ENCODE results near the gene PIGQ.
A peak's percentile ranks its signal among the peaks of the same experiment; 100 is the strongest.

The PIGQ gene

DNA sequence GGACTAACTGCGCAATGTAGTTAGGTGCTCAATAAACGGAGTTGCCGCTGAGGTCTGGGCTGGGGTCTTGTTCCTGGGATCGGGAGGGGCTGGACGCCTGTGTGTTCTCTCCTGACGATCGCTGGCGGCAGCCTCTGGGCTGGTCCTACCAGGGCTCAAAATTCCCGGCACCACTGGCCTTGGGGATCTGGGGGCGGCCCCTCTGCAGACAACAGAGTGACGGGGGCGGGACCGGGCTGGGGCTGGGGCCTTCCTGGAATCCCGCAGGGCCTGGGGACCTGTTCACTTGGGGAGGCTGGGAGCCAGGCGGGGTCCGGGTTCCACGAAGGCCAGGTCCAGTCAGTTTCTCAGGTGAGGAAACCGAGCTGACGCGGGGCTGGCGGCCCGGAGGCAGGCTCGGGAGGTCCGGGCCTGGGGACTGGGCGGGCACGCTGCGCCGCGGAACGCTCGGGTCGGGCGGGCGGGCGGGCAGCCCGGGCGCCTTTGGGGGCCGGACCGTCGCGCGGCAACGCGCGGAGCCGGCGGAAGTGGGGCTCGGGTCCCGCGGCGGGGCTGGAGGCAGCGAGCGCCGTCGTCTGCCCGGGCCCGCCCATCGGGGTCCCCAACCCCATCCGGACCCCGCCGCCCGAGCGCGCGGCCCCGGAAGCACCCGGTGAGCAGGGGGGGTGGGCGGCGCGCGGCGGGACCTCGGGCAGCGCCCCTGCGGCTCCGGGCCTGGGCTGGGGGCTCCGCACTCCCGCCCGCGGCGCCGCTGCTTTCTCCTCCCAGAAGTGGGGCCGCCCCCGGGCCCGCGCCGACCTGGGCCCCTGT, at the start of gene PIGQ:
Gene PIGQ, plus strand, starts transcription at position 524 of the 810 bp plus-strand sequence. CDS start 4,107 bp downstream, outside the sequence.
- DNase-seq (ENCODE audit: low read depth in 2 of 2) = peak; percentile 47 to 61

DNA sequence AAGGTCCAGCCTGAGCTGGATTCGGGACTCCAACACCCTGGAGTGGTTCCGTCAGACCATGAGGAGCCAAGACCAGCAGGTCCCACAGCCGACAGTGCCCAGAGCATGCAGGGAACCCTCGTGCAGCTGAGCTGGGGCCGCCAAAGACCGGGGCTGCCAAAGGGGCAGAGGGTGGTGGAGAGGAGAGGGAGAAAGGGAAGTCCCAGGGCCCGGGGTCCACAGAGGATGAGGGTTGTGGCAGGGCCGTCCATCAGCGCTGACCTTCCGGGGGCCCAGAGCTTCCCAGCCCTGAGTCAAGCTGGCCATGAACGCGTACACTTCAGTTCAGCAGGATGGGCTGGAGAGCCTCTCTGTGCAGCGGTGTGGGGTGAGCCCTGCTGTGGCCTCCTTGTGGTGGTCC, 48.9 kb upstream of the PIGQ start:
- DNase-seq (ENCODE audit: low read depth in 2 of 2) = no peak

- DNase-seq (ENCODE audit: low read depth in 2 of 2) = no peak
Measured at GRCh38 chr16:521381-522210, 48.2 kb upstream of the PIGQ start.

GRCh38 chr16:522320-523096, 47.3 kb upstream of the PIGQ start:
- DNase-seq (ENCODE audit: low read depth in 2 of 2) = no peak

- DNase-seq (ENCODE audit: low read depth in 2 of 2) = no peak
Measured at GRCh38 chr16:523097-523741, 46.5 kb upstream of the PIGQ start.

DNA sequence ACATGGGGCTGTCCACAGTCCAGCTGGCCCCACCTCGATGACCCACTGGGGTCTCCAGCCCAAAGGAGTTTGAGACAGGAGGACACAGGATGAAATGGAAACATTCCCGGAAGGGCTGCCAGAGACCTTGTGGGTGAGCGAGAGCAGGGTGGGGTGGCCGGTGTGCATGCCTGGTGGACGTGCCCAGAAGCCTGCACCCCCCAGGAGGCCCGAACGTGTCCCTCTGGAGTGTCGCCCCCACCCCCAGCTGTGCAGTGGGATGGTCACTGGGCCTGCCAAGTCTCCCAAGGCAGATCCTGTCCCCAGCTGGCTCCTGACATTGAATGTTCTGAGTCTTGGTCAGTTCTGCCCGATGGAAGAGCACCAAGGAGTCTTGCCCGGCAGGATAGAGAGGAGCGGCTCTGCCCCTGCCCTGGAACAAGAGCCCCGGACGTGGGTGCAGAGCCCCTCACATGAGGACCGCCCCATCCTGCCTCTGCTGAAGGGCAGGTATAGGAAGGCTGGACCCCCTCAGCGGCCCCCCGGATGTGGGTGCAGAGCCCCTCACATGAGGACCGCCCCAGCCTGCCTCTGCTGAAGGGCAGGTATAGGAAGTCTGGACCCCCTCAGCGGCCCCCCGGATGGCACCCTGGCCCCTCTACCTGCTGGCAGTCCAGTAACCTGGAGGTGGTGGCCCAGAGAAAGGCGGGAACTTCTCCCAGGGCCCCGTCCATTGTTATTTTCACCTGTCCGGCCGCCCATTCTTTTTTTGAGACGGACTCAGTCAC, 45.3 kb upstream of the PIGQ start:
- no peak for DNase-seq (ENCODE audit: low read depth in 2 of 2)

GRCh38 chr16:525123-525519, 44.6 kb upstream of the PIGQ start:
- no peak for DNase-seq (ENCODE audit: low read depth in 2 of 2)

DNA sequence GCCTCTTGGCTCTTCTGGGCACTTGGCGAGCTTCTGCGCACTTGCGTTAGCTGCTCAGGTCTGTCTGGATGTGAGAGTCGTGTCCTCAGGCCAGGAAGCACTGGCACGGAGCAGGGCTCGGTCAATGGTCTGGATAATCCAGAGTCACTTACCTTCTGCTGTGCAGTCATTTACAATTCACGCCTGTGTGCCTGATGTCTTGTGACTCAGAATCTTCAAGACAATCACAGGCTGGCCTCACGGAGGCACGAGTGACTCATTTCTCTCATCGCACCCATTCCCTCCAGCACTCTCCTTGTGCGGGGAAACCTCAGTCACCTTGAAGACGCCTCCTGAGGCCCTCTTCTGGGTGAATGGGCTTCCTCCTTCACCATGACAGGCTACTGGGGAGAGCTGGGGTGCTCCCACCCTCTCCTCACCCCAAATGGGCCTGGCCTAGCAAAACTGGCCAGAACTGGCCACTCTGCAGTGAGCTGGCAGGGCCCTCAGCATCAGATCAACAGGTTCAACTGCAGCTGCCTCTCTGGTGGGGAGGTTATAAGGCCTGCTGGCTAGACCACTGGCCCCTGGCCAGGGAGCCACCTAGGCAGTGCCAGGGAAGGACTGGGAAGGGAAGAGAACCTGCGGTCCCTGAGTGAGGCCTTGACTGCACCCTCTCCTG, 44.1 kb upstream of the PIGQ start:
- DNase-seq (ENCODE audit: low read depth in 2 of 2) = peak; percentile 74 to 77

DNA sequence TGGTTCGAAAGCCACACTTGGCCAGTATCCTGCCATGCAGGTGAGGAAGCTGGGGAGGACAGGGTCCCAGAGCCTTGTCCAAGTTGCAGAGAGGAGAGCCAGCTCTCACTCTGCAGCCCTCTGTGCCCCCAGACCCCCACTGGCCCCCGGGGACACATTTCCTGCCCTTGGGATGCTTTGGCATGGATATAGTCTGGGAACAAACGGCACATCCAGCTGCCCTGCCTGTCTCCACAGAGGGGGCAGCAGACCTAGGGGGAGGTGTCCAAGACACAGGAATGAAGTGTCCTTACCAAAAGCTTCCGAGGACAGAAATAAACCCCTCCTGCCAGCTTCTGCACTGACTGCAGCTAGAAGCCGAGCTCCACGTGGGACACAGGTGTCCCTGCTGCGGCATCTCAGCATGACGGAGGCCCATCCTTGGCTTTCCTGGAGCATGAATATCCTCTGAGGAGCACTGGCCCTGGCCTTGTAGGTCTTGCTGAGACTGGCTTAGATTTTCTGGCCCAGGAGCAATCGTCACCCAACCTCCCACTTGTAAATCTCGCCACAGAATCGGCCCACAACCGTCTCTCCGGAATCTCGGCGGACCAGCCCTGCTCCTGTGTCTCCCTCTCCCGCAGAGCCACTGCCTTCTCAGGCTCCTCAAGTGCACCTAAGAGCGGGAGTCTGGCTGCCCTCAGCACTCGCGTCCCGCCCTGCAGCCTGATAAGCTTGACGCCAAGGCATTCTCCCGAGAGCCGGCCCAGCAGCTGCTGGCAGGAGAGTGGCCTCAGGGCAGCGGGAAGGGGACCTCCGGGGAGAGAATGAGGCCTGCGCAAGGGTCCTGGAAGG, 43.4 kb upstream of the PIGQ start:
- DNase-seq (ENCODE audit: low read depth in 2 of 2) = no peak

DNA sequence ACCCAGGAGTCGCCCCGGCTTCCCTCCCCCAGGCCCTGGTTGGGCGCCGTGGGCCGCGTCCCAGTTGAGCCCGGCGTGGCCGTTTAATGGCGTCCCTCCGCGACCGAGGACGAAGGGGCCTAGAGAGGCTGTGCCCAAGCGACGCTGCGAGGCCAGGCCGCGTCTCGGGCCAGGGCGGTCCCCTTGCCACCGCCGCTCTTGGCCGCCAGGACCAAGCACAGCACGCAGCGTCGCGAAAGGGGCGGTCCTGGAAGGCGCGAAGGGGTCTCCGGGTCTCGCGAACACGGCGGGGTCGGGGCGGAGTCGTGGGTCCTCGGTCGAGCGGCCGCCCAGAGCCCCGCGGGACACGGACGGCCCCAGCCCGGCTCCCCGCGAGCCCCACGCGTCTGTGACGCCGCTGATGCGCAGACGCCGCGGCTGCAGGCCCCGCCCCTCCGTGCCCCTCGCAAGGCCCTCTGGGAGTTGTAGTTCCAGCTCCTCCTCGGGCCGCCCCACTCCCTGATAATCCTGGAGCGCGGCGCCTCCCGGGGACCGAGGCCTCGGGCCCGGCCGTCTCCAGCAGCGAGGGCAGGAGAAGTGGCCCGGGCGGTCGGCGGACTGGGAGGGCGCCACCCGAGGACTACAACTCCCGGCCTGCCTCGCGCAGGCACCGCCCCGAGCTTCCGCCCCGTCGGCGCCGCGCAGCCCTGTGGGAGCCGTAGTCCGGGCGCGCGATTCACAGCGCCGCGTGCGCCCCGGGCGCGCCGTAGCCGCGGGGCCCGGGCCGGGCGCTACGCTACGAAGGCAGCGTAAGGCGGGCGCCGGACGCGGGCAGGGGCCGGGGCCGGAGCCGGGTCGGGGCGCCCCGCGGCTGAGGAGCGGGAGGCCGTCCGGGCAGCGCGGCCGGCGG, 42.5 kb upstream of the PIGQ start, which contains the start of gene CAPN15:
Gene CAPN15, plus strand, starts transcription at position 698 of the 889 bp plus-strand sequence. CDS start 19,127 bp downstream, outside the sequence.
- peak; percentile 77 to 80 for DNase-seq (ENCODE audit: low read depth in 2 of 2)

DNA sequence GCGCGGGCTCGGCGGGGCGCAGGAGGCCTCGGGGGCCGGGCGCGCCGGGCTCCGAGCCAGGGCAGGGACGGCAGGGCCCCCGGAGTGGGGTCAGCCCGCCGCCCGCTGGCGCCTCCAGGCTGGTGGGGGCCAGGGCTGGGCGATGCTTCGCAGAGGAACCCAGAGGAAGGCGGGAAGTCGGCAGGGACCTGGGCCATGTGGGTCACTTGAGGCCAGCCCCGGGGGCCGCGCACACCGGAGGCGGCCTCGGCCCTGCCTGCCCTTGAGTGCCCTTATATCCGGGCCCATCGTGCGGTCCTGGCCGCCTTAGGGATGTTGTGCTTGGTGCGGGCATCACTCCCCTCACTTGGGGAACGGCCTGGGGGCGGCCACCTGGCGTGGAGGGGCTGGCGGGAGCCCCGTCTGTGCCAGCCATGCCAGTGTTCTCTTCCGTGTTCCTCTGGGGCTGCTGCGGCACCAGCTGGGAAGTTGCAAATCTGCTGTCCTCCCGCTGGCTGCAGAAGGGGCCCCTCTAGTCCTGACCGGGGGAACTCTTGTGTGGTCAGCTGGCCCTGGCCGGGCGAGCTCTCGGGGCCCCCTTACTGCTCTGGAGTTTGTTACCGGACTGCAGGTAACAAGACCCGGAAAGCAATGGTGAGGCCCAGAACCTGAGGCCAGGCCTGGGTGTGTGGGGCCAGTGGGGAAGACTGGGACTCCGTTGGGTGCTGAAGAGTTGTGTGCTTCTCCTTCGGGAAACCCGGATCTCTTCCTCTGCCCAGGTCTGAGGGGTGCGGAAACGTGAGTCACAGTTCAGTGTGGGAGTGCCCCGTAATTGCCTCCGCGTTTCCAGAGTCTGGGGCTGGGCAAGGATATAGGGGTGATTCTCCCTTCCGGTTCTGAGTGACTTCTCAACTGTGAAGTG, 41.4 kb upstream of the PIGQ start:
- DNase-seq (ENCODE audit: low read depth in 2 of 2) = peak in 1 of 2 donors; percentile 44

DNA sequence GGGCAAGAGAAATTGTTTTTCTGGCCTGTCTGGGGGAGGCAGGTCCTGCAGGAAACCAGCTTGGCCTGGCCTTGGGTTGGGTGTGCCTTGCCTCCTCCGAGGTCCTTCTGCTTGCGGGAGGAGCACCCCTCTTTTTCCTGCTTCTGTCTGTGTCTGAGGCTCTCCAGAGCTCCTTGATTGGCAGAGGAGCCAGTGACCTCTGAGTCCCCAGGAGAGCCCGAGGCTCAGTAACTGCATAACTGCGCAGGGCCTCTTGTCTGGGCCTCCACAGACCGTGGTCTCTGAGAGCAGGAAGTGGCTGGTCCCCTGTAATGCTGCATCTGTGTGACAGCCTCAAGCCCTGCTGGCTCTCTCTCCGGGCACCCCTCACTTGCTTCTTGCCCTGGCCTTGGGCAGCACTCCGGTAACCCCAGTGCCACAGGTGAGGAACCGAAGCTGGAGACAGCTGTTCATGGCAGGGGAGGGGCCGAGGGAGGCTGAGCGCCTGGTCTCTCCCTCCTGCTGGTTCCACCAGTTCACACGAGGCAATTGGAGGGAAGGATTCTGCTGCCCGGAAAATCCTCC, 40.7 kb upstream of the PIGQ start:
- no peak for DNase-seq (ENCODE audit: low read depth in 2 of 2)

DNA sequence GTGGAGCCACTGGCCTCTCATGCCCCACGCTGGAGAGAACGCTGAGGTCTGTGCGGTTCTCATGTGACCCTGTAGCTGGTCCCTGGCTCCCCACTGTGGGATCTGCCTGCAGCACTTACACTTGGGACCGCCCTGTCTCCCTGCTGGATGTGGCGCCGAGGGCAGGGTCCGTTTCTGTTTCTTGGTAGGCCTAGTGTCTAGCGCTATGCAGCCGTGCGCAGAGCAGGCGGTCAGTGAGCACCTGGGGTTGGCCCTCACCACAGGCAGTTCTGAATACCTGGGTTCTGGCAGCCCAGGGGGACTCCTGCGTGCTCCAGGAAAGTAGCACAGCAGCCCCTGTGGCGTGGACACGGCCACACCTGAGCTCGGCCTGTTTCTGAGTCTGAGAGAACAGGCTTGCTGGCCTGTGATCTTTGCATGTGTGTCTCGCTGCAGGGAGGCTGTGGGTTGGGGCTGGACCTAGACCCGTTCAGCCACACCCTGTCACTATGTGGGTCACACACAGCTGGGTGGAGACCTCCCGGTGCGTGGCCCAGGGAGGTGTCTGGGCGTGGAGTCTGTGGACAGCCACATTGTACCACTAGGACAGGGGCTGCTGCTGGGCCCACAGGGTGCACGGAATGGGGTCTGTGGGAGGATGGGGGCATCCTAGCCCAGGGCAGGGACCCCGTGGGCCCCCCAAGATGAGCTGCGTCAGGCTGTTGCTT, 39.5 kb upstream of the PIGQ start:
- no peak for DNase-seq (ENCODE audit: low read depth in 2 of 2)

GRCh38 chr16:531494-532125, 38.2 kb upstream of the PIGQ start:
- DNase-seq (ENCODE audit: low read depth in 2 of 2) = no peak

DNA sequence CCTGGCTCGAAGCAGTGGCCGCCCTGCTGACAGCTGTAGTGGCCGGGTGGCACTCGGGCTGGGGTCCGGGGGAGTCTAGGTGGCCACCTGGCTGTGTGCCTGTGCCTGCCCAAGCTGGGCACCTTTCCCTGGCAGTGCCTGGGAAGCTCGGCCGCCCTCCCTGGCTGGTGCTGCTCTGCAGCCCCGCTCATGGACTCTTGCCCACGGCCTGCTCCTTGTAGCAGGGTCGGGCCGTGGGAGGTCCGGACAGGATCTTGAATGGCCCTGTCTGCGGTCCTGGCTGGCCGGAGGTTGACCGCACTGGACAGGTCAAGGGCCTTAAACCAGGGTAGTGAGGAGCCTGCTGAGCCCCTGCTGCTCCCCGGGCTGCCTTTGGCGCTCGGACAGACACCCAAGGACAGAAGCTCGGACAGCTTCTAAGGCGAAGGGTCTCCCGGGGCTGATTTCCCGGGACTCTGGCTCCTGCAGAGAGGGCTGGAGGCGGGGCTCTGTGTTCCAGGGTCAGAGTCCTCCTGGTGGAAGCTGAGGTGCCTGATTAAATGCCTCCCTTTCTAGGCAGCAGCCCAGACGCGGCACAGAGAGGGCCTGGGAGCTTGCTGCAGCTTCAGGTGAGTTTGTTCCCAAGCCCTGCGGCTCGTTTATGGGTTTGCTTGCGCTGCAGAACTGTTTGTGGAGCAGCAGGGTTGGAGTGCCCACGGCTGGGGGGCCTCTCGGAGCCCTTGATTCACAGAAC, 36.2 kb upstream of the PIGQ start:
- DNase-seq (ENCODE audit: low read depth in 2 of 2) = no peak

All from stimulated activated CD8-positive, alpha-beta memory T cell treated with anti-CD3 and anti-CD28 coated beads, Interleukin-15, amount 100 ng/mL, for 48 hours (primary cell).